Measurements from ENCODE around the gene TTYH3.

Gene TTYH3

DNA sequence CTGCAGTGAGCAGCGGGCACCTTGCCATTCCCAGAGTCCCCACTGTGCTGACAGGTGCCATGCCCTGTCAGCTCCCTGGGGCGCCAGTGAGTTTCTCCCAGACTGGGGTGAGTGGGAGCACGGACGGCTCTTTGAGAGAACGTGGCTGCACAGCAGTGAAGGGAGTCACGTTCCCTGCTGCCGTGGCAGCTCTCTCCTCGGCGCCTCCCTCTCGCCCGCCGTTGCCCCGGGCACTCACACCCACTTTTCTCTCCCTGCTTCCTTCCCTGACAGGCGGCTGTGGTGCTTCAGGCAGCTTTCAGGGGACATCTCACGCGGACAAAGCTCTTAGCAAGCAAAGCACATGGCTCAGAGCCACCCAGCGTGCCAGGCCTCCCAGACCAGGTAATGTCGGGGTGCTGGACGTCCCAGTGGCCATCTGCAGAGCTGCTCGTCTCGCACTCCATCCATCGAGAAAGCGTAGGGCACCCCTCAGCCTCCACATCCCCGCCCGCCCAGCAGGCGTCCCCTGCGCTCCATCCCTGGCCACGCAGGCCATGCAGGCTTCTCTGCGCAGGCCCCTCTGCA lies 27.1 kb upstream of the TTYH3 start:
- Histone ChIP-seq H3K27me3 (replicated peaks; ENCODE audit: control insufficient read depth, insufficient read depth, low read length) (no peaks in the 10 kb centered on the region), H3K36me3 (ENCODE audit: control insufficient read depth, insufficient read depth, low read length) (no peaks in the 10 kb centered on the region; the same call in 1 of the 2 replicates), H3K4me3 (replicated peaks; ENCODE audit: low read depth, low read length) (no peak overlapping the region)
- no peak for DNase-seq (ENCODE audit: extremely low read depth, insufficient read length)
- TF ChIP-seq, protein P1, sequence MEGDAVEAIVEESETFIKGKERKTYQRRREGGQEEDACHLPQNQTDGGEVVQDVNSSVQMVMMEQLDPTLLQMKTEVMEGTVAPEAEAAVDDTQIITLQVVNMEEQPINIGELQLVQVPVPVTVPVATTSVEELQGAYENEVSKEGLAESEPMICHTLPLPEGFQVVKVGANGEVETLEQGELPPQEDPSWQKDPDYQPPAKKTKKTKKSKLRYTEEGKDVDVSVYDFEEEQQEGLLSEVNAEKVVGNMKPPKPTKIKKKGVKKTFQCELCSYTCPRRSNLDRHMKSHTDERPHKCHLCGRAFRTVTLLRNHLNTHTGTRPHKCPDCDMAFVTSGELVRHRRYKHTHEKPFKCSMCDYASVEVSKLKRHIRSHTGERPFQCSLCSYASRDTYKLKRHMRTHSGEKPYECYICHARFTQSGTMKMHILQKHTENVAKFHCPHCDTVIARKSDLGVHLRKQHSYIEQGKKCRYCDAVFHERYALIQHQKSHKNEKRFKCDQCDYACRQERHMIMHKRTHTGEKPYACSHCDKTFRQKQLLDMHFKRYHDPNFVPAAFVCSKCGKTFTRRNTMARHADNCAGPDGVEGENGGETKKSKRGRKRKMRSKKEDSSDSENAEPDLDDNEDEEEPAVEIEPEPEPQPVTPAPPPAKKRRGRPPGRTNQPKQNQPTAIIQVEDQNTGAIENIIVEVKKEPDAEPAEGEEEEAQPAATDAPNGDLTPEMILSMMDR (IDR thresholded peaks at IDR 0.05; ENCODE audit: insufficient read depth, low read length, poor library complexity, severe bottlenecking): no peak

GRCh38 chr7:2605608-2606538 lies 25.9 kb upstream of the TTYH3 start:
- DNase-seq (ENCODE audit: extremely low read depth, insufficient read length): no peak
- Histone ChIP-seq H3K27me3 (replicated peaks; ENCODE audit: control insufficient read depth, insufficient read depth, low read length) (no peaks in the 10 kb centered on the region), H3K36me3 (ENCODE audit: control insufficient read depth, insufficient read depth, low read length) (no peaks in the 10 kb centered on the region), H3K4me3 (replicated peaks; ENCODE audit: low read depth, low read length) (no peak overlapping the region)
- TF ChIP-seq, protein P1 (IDR thresholded peaks at IDR 0.05; ENCODE audit: insufficient read depth, low read length, poor library complexity, severe bottlenecking): no peak

DNA sequence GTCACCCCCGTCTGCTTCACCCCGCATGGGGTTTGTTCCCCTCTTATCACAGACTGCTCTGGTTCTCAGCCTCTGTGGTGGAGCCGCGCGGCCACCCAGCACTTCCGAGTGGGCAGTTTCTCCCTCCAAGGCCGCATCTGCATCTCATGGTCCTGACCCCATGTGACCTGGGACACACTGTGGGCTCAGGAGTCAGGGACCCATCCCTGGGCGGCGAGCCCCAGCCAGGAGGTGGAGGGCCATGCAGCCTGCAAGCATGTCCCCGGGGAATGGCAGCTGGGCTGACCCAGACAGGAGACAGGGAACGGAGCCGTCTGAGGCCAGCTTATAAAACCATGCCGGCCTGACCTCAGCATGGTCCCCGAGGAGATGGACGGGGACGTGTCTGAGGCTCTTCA lies 25.2 kb upstream of the TTYH3 start:
- TF ChIP-seq, protein P1 (IDR thresholded peaks at IDR 0.05; ENCODE audit: insufficient read depth, low read length, poor library complexity, severe bottlenecking): no peak
- H3K36me3 ChIP-seq (ENCODE audit: control insufficient read depth, insufficient read depth, low read length): no peaks in the 10 kb centered on the region
- no peaks in the 10 kb centered on the region for H3K27me3 ChIP-seq (replicated peaks; ENCODE audit: control insufficient read depth, insufficient read depth, low read length)
- no peak for DNase-seq (ENCODE audit: extremely low read depth, insufficient read length)
- H3K4me3 ChIP-seq (replicated peaks; ENCODE audit: low read depth, low read length): no peak overlapping the region

DNA sequence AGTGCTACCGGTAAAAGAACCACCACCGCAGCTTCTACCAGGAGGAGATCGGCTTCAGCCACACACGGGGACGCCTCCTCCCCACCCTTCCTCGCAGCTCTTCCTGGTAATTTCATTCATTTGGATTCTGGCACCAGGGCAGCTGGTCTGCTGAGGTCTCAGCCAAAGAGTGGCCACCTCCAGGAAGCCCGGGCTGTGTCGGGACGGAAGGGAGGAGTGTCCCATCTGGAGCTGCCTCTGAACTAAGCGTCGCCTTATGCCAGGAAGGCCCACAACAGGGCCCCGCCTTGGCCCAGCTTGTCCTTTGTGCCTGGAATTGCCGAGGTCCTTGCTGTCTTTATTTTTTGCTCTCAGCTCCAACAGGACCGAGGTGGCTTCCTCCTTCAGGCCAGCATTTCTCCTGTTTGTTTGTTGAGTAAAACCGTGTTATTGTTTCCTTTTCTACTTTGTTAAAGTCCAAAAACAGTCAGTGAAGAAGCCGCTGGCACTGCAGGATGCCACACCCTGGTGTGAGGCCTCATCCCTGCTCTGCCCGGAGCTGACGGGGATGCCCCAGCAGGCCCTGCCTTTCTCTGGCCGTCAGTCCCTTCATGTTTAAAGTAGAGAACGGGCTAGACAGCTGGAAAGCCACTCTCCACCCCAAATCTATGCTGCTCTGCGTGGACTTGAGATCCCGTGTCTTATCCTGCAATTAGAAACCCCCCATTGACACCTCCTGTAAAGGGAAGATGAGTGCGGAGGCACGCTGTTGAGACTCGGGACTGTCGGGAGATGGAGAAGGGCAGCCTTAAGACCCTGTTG lies 24.5 kb upstream of the TTYH3 start:
- Histone ChIP-seq H3K36me3 (ENCODE audit: control insufficient read depth, insufficient read depth, low read length) (no peaks in the 10 kb centered on the region), H3K27me3 (replicated peaks; ENCODE audit: control insufficient read depth, insufficient read depth, low read length) (no peaks in the 10 kb centered on the region), H3K4me3 (replicated peaks; ENCODE audit: low read depth, low read length) (no peak overlapping the region)
- TF ChIP-seq, protein P1 (IDR thresholded peaks at IDR 0.05; ENCODE audit: insufficient read depth, low read length, poor library complexity, severe bottlenecking): no peak
- DNase-seq (ENCODE audit: extremely low read depth, insufficient read length): no peak

DNA sequence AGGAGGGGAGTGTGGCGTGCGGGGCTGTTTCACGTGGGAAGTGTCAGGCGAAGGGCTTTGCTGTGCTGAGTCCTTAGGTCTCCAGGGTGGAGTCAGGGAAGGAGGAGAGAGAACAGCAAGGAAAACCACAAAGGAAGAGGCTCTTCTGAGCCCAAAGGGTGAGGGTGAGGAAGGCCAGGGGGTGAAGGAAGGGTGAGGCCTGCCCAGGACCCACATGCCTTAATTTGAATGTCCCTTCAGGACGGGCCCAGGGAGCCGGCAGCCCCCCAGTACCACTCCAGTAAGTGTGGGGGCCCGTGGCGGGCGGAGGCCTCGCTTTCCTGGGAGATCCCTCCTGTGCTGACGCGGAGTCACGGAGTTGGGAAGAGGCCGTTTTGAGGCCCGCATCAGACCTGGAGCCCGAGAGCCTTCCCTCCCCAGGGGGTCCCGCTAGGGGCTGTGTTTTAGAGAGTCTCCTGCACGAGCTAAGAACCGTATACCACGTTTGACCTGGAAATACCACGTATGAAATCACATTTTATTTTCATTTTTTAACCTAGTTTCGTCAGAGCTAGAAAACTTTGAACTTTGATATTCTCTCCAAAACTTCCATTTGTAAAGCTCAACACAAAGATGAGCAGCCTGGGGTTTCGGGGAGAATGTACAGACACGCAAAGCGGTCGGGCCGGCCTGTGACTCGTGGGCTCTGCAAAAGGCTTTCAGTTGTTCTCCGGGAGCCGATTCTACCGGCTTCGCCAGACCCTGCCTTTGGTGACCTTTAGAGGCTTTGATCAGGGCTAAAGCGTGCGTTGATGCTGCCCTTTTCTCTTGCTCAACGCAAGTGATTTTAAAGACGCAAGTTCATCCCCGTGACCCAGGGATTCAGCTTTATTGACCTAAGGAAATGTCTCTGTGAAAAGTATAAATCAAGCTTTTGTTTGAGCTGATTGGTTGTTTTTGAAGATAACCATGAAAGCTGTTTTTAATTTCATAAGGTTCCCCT lies 23.6 kb upstream of the TTYH3 start:
- Histone ChIP-seq H3K36me3 (ENCODE audit: control insufficient read depth, insufficient read depth, low read length) (no peaks in the 10 kb centered on the region), H3K4me3 (replicated peaks; ENCODE audit: low read depth, low read length) (no peak overlapping the region), H3K27me3 (replicated peaks; ENCODE audit: control insufficient read depth, insufficient read depth, low read length) (no peaks in the 10 kb centered on the region)
- DNase-seq (ENCODE audit: extremely low read depth, insufficient read length): no peak
- TF ChIP-seq, protein P1 (IDR thresholded peaks at IDR 0.05; ENCODE audit: insufficient read depth, low read length, poor library complexity, severe bottlenecking): no peak

All from GM06990 (cell line).